DOHH2 (cell line): Measurements from ENCODE around the gene WDR77.

Experiments
- H3F3A ChIP-seq: fragments of 200-600 bp; sonication (generic), shearing (Covaris generic); 2 replicates; pipeline ENCODE4 v1.6.0; 2016; ENCODE audit warnings: antibody characterized with exemption, mild to moderate bottlenecking; ENCODE audit not compliant: control insufficient read depth, insufficient read depth
- H3K27ac ChIP-seq: fragments of 200-600 bp; sonication (generic); 2 replicates; pipeline ENCODE4 v1.5.1; 2014; ENCODE audit warnings: low read depth, mild to moderate bottlenecking, low read length, moderate library complexity
- H3K27me3 ChIP-seq: fragments of 200-600 bp; sonication (generic); 2 replicates; pipeline ENCODE4 v1.6.1; 2014; ENCODE audit warnings: mild to moderate bottlenecking, low read length, mixed read lengths; ENCODE audit not compliant: control insufficient read depth
- H3K36me3 ChIP-seq: fragments of 200-600 bp; sonication (generic); 2 replicates; pipeline ENCODE4 v1.6.1; 2014; ENCODE audit warnings: mild to moderate bottlenecking, low read length, moderate library complexity, mixed read lengths; ENCODE audit not compliant: control insufficient read depth
- H3K4me1 ChIP-seq: fragments of 200-600 bp; sonication (generic); 2 replicates; pipeline ENCODE4 v1.6.1; 2014; ENCODE audit warnings: mild to moderate bottlenecking, low read length, mixed read lengths; ENCODE audit not compliant: control insufficient read depth
- H3K4me2 ChIP-seq: fragments of 200-600 bp; sonication (generic); 2 replicates; pipeline ENCODE4 v1.6.0; 2014; ENCODE audit warnings: mild to moderate bottlenecking, low read length, moderate library complexity
- H3K4me3 ChIP-seq: fragments of 200-600 bp; sonication (generic); 2 replicates; pipeline ENCODE4 v1.5.1; 2014; ENCODE audit warnings: mild to moderate bottlenecking, low read length, mixed read lengths
- H3K79me2 ChIP-seq: fragments of 200-600 bp; sonication (generic); 2 replicates; pipeline ENCODE4 v1.6.1; 2014; ENCODE audit warnings: mild to moderate bottlenecking, low read length, mixed read lengths; ENCODE audit not compliant: control insufficient read depth
- H3K9me2 ChIP-seq: fragments of 200-600 bp; sonication (generic); replicated peaks from 2 replicates; pipeline ENCODE4 v1.6.1; 2014; ENCODE audit warnings: mild to moderate bottlenecking, low read length, mixed read lengths; ENCODE audit not compliant: control insufficient read depth
- H3K9me3 ChIP-seq: fragments of 200-600 bp; sonication (generic); 2 replicates; pipeline ENCODE4 v1.6.1; 2014; ENCODE audit warnings: antibody characterized with exemption, low read length, mixed read lengths; ENCODE audit not compliant: control insufficient read depth, insufficient read depth
- H4K20me1 ChIP-seq: fragments of 200-600 bp; sonication (generic); 2 replicates; pipeline ENCODE4 v1.6.0; 2014; ENCODE audit warnings: low read depth, mild to moderate bottlenecking, antibody characterized with exemption, low read length, moderate library complexity; ENCODE audit not compliant: control insufficient read depth, insufficient read depth
- CTCF ChIP-seq: fragments of 200-600 bp; sonication (generic); IDR thresholded peaks from one replicate; pipeline ENCODE4 v1.5.1; 2014; ENCODE audit warnings: antibody characterized with exemption, mild to moderate bottlenecking, low read depth, low read length; ENCODE audit not compliant: poor library complexity, severe bottlenecking
- EZH2phosphoT487 ChIP-seq: fragments of 200-600 bp; sonication (generic); IDR thresholded peaks from 2 replicates; pipeline ENCODE4 v1.6.1; 2017; ENCODE audit warnings: borderline replicate concordance, mild to moderate bottlenecking, antibody characterized with exemption, low read length, moderate library complexity, mixed read lengths

WDR77 gene

GRCh38 chr1:111483876-111484275 is 34.8 kb upstream of the WDR77 start:
- H4K20me1 ChIP-seq = no peaks in the 10 kb centered on the region
- H3K4me2 ChIP-seq = no peak overlapping the region
- H3K36me3 ChIP-seq = no peaks in the 10 kb centered on the region
- H3K27me3 ChIP-seq = no peaks in the 10 kb centered on the region
- no peaks in the 10 kb centered on the region for H3F3A ChIP-seq
- H3K9me3 ChIP-seq = no peaks in the 10 kb centered on the region
- H3K4me3 ChIP-seq = no peak overlapping the region
- TF ChIP-seq EZH2phosphoT487 (no peak), CTCF (no peak)
- H3K4me1 ChIP-seq = peaks cover 3% of the 10 kb centered on the region; the same call in 1 of the 2 replicates
- no peaks in the 10 kb centered on the region for H3K9me2 ChIP-seq
- H3K79me2 ChIP-seq = no peaks in the 10 kb centered on the region
- no peak overlapping the region for H3K27ac ChIP-seq

GRCh38 chr1:111483166-111483565 is 34.1 kb upstream of the WDR77 start:
- H3K79me2 ChIP-seq = no peaks in the 10 kb centered on the region
- no peaks in the 10 kb centered on the region for H3F3A ChIP-seq
- H3K4me2 ChIP-seq = no peak overlapping the region
- no peaks in the 10 kb centered on the region for H4K20me1 ChIP-seq
- peaks cover 3% of the 10 kb centered on the region; the same call in 1 of the 2 replicates for H3K4me1 ChIP-seq
- TF ChIP-seq EZH2phosphoT487 (no peak), CTCF (no peak)
- no peak overlapping the region for H3K4me3 ChIP-seq
- no peaks in the 10 kb centered on the region for H3K36me3 ChIP-seq
- no peak overlapping the region for H3K27ac ChIP-seq
- H3K27me3 ChIP-seq = no peaks in the 10 kb centered on the region
- no peaks in the 10 kb centered on the region for H3K9me2 ChIP-seq
- H3K9me3 ChIP-seq = no peaks in the 10 kb centered on the region

GRCh38 chr1:111481387-111482221 is 32.5 kb upstream of the WDR77 start:
- Histone ChIP-seq H3K27ac (no peak overlapping the region), H3K79me2 (no peaks in the 10 kb centered on the region), H3K4me1 (peaks cover 16% of the 10 kb centered on the region), H4K20me1 (no peaks in the 10 kb centered on the region), H3K4me3 (no peak overlapping the region), H3F3A (no peaks in the 10 kb centered on the region), H3K4me2 (no peak overlapping the region), H3K9me2 (no peaks in the 10 kb centered on the region), H3K36me3 (peaks cover 4% of the 10 kb centered on the region; the same call in 1 of the 2 replicates), H3K9me3 (no peaks in the 10 kb centered on the region), H3K27me3 (no peaks in the 10 kb centered on the region)
- TF ChIP-seq EZH2phosphoT487 = no peak
- peak; percentile 67 for TF ChIP-seq CTCF
